Measurements from ENCODE around the gene MRPL40. TPM values are rescaled to one million over a fixed set of nuclear protein-coding genes. Genes with fewer than 3 reads are reported as not detected.

Gene MRPL40
- total and polyA plus RNA-seq, 2 experiments from 2014 or later: 15.5 to 53.5 TPM

DNA sequence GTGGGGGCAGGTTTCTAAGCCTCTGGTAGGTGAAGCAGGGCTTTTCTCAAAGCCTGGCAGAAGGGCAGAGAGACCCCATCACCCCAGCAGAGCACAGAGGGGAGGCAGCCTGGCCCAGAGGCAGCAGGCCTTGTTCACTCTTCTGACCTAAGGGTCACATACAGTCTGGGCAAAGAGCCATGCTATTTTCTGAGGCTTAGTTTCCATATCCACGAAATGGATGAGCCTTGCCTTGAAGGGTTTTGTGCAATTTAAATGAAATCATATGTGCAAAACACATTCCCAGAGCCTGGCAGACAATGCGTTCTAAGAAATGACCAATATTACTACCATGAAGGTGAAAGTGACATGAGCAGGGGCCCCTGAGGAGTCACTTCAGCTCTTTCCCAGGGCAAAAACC is 45.3 kb upstream of the MRPL40 start:
- Histone ChIP-seq H4K20me1 (replicated peaks; ENCODE audit: insufficient read depth) (no peaks in the 10 kb centered on the region; the same call in 1 of the 2 replicates), H3K4me3 (no peak overlapping the region), H3K27ac (ENCODE audit: low read depth) (no peak overlapping the region), H3K79me2 (replicated peaks; ENCODE audit: insufficient read depth) (no peaks in the 10 kb centered on the region), H2AFZ (no peak overlapping the region), H3K9me2 (ENCODE audit: insufficient read depth) (no peaks in the 10 kb centered on the region), H3K4me1 (ENCODE audit: insufficient read depth) (no peaks in the 10 kb centered on the region), H3F3A (replicated peaks; ENCODE audit: low read depth) (no peaks in the 10 kb centered on the region), H3K36me3 (ENCODE audit: insufficient read depth) (peaks cover 46% of the 10 kb centered on the region), H3K4me2 (no peak overlapping the region), H3K27me3 (ENCODE audit: insufficient read depth) (no peaks in the 10 kb centered on the region)
- H3K9me3 Mint-ChIP-seq: no peaks in the 10 kb centered on the region
- no peak overlapping the region for H3K4me3 Mint-ChIP-seq
- ATAC-seq: no peak
- H3K27me3 Mint-ChIP-seq (ENCODE audit: insufficient read depth, low read depth, poor library complexity): peaks cover 4% of the 10 kb centered on the region
- no peak for TF ChIP-seq ZNF331 (CRISPR knock-in tag; IDR thresholded peaks at IDR 0.05; ENCODE audit: low read depth)
- TF ChIP-seq, protein P1, sequence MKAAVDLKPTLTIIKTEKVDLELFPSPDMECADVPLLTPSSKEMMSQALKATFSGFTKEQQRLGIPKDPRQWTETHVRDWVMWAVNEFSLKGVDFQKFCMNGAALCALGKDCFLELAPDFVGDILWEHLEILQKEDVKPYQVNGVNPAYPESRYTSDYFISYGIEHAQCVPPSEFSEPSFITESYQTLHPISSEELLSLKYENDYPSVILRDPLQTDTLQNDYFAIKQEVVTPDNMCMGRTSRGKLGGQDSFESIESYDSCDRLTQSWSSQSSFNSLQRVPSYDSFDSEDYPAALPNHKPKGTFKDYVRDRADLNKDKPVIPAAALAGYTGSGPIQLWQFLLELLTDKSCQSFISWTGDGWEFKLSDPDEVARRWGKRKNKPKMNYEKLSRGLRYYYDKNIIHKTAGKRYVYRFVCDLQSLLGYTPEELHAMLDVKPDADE (IDR thresholded peaks at IDR 0.05): no peak
- TF ChIP-seq, protein P2, sequence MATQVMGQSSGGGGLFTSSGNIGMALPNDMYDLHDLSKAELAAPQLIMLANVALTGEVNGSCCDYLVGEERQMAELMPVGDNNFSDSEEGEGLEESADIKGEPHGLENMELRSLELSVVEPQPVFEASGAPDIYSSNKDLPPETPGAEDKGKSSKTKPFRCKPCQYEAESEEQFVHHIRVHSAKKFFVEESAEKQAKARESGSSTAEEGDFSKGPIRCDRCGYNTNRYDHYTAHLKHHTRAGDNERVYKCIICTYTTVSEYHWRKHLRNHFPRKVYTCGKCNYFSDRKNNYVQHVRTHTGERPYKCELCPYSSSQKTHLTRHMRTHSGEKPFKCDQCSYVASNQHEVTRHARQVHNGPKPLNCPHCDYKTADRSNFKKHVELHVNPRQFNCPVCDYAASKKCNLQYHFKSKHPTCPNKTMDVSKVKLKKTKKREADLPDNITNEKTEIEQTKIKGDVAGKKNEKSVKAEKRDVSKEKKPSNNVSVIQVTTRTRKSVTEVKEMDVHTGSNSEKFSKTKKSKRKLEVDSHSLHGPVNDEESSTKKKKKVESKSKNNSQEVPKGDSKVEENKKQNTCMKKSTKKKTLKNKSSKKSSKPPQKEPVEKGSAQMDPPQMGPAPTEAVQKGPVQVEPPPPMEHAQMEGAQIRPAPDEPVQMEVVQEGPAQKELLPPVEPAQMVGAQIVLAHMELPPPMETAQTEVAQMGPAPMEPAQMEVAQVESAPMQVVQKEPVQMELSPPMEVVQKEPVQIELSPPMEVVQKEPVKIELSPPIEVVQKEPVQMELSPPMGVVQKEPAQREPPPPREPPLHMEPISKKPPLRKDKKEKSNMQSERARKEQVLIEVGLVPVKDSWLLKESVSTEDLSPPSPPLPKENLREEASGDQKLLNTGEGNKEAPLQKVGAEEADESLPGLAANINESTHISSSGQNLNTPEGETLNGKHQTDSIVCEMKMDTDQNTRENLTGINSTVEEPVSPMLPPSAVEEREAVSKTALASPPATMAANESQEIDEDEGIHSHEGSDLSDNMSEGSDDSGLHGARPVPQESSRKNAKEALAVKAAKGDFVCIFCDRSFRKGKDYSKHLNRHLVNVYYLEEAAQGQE (IDR thresholded peaks at IDR 0.05; ENCODE audit: unreplicated experiment): no peak
- TF ChIP-seq STAT1 (IDR thresholded peaks at IDR 0.05; ENCODE audit: unreplicated experiment): no peak
- TF ChIP-seq, protein P3, sequence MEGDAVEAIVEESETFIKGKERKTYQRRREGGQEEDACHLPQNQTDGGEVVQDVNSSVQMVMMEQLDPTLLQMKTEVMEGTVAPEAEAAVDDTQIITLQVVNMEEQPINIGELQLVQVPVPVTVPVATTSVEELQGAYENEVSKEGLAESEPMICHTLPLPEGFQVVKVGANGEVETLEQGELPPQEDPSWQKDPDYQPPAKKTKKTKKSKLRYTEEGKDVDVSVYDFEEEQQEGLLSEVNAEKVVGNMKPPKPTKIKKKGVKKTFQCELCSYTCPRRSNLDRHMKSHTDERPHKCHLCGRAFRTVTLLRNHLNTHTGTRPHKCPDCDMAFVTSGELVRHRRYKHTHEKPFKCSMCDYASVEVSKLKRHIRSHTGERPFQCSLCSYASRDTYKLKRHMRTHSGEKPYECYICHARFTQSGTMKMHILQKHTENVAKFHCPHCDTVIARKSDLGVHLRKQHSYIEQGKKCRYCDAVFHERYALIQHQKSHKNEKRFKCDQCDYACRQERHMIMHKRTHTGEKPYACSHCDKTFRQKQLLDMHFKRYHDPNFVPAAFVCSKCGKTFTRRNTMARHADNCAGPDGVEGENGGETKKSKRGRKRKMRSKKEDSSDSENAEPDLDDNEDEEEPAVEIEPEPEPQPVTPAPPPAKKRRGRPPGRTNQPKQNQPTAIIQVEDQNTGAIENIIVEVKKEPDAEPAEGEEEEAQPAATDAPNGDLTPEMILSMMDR (conservative IDR thresholded peaks at IDR 0.05; ENCODE audit: low read depth in 2 of 2): no peak
- no peak for TF ChIP-seq NANOG (IDR thresholded peaks at IDR 0.05; ENCODE audit: borderline replicate concordance)
- TF ChIP-seq POLR2AphosphoS5 (IDR thresholded peaks at IDR 0.05; ENCODE audit: low read depth): no peak
- TF ChIP-seq, protein P4, sequence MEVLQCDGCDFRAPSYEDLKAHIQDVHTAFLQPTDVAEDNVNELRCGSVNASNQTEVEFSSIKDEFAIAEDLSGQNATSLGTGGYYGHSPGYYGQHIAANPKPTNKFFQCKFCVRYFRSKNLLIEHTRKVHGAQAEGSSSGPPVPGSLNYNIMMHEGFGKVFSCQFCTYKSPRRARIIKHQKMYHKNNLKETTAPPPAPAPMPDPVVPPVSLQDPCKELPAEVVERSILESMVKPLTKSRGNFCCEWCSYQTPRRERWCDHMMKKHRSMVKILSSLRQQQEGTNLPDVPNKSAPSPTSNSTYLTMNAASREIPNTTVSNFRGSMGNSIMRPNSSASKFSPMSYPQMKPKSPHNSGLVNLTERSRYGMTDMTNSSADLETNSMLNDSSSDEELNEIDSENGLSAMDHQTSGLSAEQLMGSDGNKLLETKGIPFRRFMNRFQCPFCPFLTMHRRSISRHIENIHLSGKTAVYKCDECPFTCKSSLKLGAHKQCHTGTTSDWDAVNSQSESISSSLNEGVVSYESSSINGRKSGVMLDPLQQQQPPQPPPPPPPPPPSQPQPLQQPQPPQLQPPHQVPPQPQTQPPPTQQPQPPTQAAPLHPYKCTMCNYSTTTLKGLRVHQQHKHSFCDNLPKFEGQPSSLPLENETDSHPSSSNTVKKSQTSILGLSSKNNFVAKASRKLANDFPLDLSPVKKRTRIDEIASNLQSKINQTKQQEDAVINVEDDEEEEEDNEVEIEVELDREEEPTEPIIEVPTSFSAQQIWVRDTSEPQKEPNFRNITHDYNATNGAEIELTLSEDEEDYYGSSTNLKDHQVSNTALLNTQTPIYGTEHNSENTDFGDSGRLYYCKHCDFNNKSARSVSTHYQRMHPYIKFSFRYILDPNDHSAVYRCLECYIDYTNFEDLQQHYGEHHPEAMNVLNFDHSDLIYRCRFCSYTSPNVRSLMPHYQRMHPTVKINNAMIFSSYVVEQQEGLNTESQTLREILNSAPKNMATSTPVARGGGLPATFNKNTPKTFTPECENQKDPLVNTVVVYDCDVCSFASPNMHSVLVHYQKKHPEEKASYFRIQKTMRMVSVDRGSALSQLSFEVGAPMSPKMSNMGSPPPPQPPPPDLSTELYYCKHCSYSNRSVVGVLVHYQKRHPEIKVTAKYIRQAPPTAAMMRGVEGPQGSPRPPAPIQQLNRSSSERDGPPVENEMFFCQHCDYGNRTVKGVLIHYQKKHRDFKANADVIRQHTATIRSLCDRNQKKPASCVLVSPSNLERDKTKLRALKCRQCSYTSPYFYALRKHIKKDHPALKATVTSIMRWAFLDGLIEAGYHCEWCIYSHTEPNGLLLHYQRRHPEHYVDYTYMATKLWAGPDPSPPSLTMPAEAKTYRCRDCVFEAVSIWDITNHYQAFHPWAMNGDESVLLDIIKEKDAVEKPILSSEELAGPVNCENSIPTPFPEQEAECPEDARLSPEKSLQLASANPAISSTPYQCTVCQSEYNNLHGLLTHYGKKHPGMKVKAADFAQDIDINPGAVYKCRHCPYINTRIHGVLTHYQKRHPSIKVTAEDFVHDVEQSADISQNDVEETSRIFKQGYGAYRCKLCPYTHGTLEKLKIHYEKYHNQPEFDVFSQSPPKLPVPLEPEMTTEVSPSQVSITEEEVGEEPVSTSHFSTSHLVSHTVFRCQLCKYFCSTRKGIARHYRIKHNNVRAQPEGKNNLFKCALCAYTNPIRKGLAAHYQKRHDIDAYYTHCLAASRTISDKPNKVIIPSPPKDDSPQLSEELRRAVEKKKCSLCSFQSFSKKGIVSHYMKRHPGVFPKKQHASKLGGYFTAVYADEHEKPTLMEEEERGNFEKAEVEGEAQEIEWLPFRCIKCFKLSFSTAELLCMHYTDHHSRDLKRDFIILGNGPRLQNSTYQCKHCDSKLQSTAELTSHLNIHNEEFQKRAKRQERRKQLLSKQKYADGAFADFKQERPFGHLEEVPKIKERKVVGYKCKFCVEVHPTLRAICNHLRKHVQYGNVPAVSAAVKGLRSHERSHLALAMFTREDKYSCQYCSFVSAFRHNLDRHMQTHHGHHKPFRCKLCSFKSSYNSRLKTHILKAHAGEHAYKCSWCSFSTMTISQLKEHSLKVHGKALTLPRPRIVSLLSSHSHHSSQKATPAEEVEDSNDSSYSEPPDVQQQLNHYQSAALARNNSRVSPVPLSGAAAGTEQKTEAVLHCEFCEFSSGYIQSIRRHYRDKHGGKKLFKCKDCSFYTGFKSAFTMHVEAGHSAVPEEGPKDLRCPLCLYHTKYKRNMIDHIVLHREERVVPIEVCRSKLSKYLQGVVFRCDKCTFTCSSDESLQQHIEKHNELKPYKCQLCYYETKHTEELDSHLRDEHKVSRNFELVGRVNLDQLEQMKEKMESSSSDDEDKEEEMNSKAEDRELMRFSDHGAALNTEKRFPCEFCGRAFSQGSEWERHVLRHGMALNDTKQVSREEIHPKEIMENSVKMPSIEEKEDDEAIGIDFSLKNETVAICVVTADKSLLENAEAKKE (CRISPR knock-in tag; IDR thresholded peaks at IDR 0.05): no peak
- TF ChIP-seq ZNF114 (CRISPR knock-in tag; IDR thresholded peaks at IDR 0.05): no peak
- TF ChIP-seq EZH2 (IDR thresholded peaks at IDR 0.05; ENCODE audit: low read depth, unreplicated experiment): no peak
- no peak for TF ChIP-seq CREB1 (CRISPR knock-in tag; IDR thresholded peaks at IDR 0.05; ENCODE audit: low read depth)
- TF ChIP-seq EZH2phosphoT487 (IDR thresholded peaks at IDR 0.05; ENCODE audit: unreplicated experiment): no peak
- no peak for TF ChIP-seq JUNB (IDR thresholded peaks at IDR 0.05; ENCODE audit: unreplicated experiment)
- peaks cover 87% of the 10 kb centered on the region for H3K36me3 Mint-ChIP-seq (ENCODE audit: low read depth)
- H3K4me1 Mint-ChIP-seq: no peaks in the 10 kb centered on the region
- H3K27ac Mint-ChIP-seq: no peak overlapping the region
- no peak for DNase-seq (ENCODE audit: low spot score)

Measured in GM23338 (cell line).